Measurements from ENCODE around the gene RHBDL3. TPM values are rescaled to one million over a fixed set of nuclear protein-coding genes. Genes with fewer than 3 reads are reported as not detected.

RHBDL3 gene
- total RNA-seq, 1 experiment from 2014 or later, result 12.5 TPM

- H2BK12ac ChIP-seq (ENCODE audit: insufficient read length, low read depth, low read length), result no peak overlapping the region
- no peaks in the 10 kb centered on the region for H3K9me3 Mint-ChIP-seq
- no peak overlapping the region for H3K18ac ChIP-seq (ENCODE audit: insufficient read length, low read depth, low read length)
- H2BK20ac ChIP-seq (ENCODE audit: low read depth, low read length, poor library complexity, severe bottlenecking), result no peak overlapping the region
- no peak overlapping the region for H4K8ac ChIP-seq (replicated peaks; ENCODE audit: insufficient read length, low read depth, low read length)
- no peak overlapping the region for H3K56ac ChIP-seq (ENCODE audit: insufficient read length, low read depth, low read length)
- peaks cover 11% of the 10 kb centered on the region; the same call in 1 of the 2 replicates for H3K4me1 ChIP-seq (ENCODE audit: insufficient read depth, low read length)
- H2BK5ac ChIP-seq (ENCODE audit: insufficient read length, low read length), result no peak overlapping the region
- no peak overlapping the region for H3K4me3 Mint-ChIP-seq
- no peak overlapping the region for H3T11ph ChIP-seq (ENCODE audit: low read length)
- no peak overlapping the region for H2BK15ac ChIP-seq (ENCODE audit: low read depth, low read length)
- H3K27ac ChIP-seq (ENCODE audit: insufficient read length, low read depth, low read length), result no peak overlapping the region
- H4K20me1 ChIP-seq (ENCODE audit: control insufficient read depth, insufficient read depth, insufficient read length), result no peaks in the 10 kb centered on the region
- H3K79me2 ChIP-seq (ENCODE audit: insufficient read depth, low read length), result no peaks in the 10 kb centered on the region
- H2BK120ac ChIP-seq (ENCODE audit: low read depth, low read length, poor library complexity, severe bottlenecking), result no peak overlapping the region
- H4K5ac ChIP-seq (ENCODE audit: insufficient read length, low read depth, low read length), result no peak overlapping the region
- peaks cover 0 to 8% (median 0%) of the 10 kb centered on the region in 3 experiments; a peak in 1 of 7 replicates for H3K36me3 Mint-ChIP-seq (ENCODE audit: insufficient read depth in 1 of 3, low read depth in 3 of 3)
- H2AFZ ChIP-seq (ENCODE audit: low read length), result no peak overlapping the region
- H3K9me3 ChIP-seq (ENCODE audit: control insufficient read depth, low read depth, low read length), result no peaks in the 10 kb centered on the region
- no peak overlapping the region for H3K4me2 ChIP-seq (ENCODE audit: insufficient read depth, insufficient read length, low read length)
- TF ChIP-seq, protein P1, sequence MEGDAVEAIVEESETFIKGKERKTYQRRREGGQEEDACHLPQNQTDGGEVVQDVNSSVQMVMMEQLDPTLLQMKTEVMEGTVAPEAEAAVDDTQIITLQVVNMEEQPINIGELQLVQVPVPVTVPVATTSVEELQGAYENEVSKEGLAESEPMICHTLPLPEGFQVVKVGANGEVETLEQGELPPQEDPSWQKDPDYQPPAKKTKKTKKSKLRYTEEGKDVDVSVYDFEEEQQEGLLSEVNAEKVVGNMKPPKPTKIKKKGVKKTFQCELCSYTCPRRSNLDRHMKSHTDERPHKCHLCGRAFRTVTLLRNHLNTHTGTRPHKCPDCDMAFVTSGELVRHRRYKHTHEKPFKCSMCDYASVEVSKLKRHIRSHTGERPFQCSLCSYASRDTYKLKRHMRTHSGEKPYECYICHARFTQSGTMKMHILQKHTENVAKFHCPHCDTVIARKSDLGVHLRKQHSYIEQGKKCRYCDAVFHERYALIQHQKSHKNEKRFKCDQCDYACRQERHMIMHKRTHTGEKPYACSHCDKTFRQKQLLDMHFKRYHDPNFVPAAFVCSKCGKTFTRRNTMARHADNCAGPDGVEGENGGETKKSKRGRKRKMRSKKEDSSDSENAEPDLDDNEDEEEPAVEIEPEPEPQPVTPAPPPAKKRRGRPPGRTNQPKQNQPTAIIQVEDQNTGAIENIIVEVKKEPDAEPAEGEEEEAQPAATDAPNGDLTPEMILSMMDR (conservative IDR thresholded peaks at IDR 0.05), result no peak
- no peak overlapping the region for H3K14ac ChIP-seq (ENCODE audit: insufficient read depth, low read length)
- H3K9ac ChIP-seq (ENCODE audit: extremely low read depth, insufficient read length, low read length), result no peak overlapping the region
- no peak overlapping the region for H3K4ac ChIP-seq (ENCODE audit: low read depth, low read length)
- no peak overlapping the region for H3K23ac ChIP-seq (ENCODE audit: insufficient read length, low read depth, low read length)
- H3K27ac Mint-ChIP-seq, result peak overlapping the region in 2 of 3 experiments; percentile 34 to 62; a peak in 2 of 7 replicates
- no peak for DNase-seq
- H2AK5ac ChIP-seq (ENCODE audit: insufficient read length, low read length), result no peak overlapping the region
- H3K79me1 ChIP-seq (ENCODE audit: insufficient read depth, low read depth, low read length, poor library complexity, severe bottlenecking), result no peaks in the 10 kb centered on the region
- H3K4me1 Mint-ChIP-seq, result peaks cover 50 to 65% of the 10 kb centered on the region in 2 experiments
- H4K91ac ChIP-seq (ENCODE audit: insufficient read length, low read depth, low read length), result no peak overlapping the region
- WGBS (ENCODE audit: extremely low coverage, insufficient read length, low lambda C conversion rate), result no CpG with 5 or more reads among the region's 4 CpGs
- H3K23me2 ChIP-seq (ENCODE audit: insufficient read length, low read depth, low read length, poor library complexity, severe bottlenecking), result no peaks in the 10 kb centered on the region
- H3K27me3 ChIP-seq (ENCODE audit: insufficient read depth, low read length), result no peaks in the 10 kb centered on the region
- H3K27me3 Mint-ChIP-seq (ENCODE audit: low read depth), result no peaks in the 10 kb centered on the region; the same call in 1 of the 2 replicates
These were observed 26.5 kb downstream of the RHBDL3 start for GRCh38 chr17:32292094-32292493.
